ENCODE measurements around the gene ARHGAP15. TPM values are rescaled to one million over a fixed set of nuclear protein-coding genes. Genes with fewer than 3 reads are reported as not detected.

The ARHGAP15 gene
- total RNA-seq, 1 donor from 2014 or later, result 191 TPM

DNA sequence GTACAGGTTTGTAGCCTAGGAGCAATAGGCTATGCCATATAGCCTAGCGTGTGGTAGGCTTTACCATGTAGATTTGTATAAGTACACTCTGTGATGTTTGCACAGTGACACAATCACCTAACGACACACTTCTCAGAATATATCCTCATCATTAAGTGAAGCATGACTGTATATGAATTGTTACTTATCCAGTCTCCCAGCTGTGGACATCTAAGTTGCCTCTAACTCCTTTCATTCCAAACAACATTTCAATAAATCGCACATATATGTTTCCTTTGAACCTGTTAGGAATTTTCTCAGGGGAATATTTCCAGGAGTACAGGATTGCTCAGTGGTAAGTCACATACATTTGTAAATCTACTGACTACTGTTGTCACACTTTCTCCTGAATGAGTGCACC is 90.0 kb downstream of the ARHGAP15 start:
- intact Hi-C loops (cut with micrococcal nuclease), result no loop called here

GRCh38 chr2:143223556-143223955 is 94.3 kb downstream of the ARHGAP15 start:
- intact Hi-C loops (cut with micrococcal nuclease), result loop anchor here (2.0 to 5.0 kb wide), 2 partner anchors 19 to 61 kb away; no protein-coding TSS in a partner anchor

GRCh38 chr2:143225931-143226330 is 96.7 kb downstream of the ARHGAP15 start:
- intact Hi-C loops (cut with micrococcal nuclease), result no loop called here

DNA sequence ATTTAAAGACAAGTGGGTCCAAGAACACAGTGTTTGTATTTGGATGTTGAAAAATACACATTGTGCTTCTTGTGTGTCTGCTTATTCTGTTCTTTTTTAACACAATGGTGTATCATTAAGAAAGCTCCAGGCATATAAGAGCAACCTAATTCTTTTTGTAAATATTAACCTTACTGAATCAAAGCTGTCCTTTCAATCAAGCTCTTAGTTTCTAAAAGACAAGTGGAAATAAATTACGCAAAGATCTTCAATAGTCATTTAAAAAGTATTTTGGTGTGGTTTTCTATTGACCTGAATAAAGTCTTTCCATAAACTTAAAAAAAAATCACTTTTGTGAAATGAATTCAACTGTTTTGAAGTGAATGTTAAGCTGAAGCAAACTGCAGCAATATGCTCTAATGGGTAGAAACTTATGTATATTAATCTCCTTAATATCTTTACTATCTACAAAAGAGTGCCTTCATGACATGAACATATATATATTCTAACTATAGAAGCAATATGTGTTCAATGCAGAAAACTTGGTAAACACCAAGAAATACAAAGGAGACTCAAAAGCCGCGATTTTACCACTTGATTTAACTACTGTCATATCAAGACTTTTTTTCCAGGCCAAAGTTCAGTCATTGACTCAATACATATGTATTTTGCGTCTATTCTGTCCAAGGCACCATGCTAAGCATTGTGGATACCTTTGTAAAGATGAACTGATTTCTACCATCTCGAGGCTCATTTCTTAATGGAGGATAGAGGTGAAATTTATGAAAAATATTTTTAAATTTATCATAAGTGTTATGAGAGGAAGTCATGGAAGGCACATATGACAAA is 97.7 kb downstream of the ARHGAP15 start:
- intact Hi-C loops (cut with micrococcal nuclease), result no loop called here

DNA sequence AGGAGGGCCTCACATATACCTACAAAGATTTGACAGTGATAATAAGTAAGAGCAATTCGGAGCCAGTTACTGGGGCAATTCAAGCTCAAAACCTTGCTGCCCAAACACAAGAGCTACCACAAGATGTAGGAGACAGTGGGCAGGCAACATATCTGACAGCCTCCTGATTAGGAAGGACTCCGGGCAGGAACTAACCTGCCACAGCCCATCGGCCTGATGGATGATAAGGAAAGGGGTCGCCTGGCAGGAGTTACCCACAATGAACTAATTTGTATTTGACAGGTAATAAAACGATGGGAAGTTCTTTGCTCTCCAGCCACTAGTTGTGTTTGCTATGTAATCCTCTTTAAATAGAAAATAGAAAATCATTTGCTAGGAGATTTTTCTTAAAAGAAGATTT is 100.2 kb downstream of the ARHGAP15 start:
- intact Hi-C loops (cut with micrococcal nuclease), result no loop called here

GRCh38 chr2:143229952-143230351 is 100.7 kb downstream of the ARHGAP15 start:
- intact Hi-C loops (cut with micrococcal nuclease), result no loop called here

GRCh38 chr2:143230506-143231253 is 101.5 kb downstream of the ARHGAP15 start:
- intact Hi-C loops (cut with micrococcal nuclease), result no loop called here

GRCh38 chr2:143231254-143231645 is 102.0 kb downstream of the ARHGAP15 start:
- intact Hi-C loops (cut with micrococcal nuclease), result no loop called here

DNA sequence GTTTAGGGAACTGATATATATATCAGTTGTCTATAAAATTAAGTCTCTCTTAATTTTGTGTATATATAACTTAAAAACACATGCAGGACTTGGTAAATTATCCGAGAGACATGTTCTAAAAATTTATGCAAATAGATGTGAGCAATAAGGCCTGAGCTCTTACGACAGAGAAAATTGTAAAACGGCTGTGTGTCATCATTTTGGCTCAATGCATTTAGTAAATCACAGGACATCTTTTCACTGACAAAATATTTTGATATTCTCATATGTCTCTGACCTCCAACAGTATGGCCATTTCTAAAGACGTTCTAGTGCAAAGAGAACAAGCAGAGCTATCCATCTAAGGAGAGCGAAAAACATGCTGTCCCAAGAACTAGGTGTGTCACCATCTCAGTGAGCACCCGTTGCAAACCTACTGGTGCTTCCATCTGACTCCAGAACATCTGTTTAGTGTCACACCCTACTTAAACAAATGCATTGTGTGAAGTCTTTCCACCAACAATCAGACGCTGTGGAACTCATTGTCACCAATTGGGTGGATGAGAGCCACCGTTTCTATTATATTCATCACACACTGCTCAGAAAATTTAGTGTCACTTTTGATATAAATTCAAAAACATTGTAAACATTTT is 108.0 kb downstream of the ARHGAP15 start:
- intact Hi-C loops (cut with micrococcal nuclease), result no loop called here

- intact Hi-C loops (cut with micrococcal nuclease), result no loop called here
These were observed 112.3 kb downstream of the ARHGAP15 start for GRCh38 chr2:143241403-143242088.

- intact Hi-C loops (cut with micrococcal nuclease), result no loop called here
These were observed 117.0 kb downstream of the ARHGAP15 start for GRCh38 chr2:143246246-143246645.

DNA sequence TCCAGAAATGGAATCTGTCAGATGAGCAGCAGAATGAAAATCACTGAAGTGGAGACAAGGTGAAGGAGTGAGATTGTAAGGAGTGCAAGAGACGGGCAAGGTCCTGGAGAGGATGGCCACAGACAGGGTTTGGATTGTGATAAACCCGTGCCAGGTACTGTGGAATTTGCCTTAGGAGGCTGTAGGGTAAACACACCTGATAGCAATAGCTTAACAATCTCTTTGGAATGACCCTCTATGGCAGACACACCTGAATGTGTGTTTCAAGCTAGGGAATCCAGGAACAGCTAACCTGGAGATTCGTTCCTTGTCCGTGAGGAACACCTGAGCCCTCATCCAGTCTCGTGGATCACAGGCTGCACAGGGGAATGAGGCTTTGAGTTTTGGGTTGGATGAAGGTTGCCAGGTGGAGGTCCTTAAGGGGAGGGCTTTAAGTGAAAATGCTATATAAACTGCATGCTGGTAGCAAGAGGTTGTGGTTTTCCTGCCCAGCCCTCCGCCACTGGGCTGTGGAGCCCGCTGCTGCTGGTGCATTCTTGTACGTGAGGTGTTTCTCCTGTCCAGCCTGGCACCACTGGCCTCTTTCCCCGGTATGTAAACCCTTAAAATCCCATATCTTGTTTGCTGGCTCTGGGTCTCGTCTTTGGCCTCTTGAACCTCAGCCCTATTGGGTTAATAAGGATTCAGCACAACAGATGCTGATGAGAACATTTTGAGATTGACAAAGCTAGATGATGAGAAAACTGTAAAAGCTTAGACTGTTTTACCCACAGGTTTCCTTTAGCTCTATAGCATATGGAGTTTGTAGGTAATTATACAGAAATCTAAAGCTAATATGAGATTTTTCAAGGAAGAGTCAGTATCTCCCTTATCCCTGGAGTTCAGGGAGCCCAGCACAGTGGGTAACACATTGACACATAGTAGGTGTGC is 117.9 kb downstream of the ARHGAP15 start:
- intact Hi-C loops (cut with micrococcal nuclease), result no loop called here

- intact Hi-C loops (cut with micrococcal nuclease), result no loop called here
These were observed 119.4 kb downstream of the ARHGAP15 start for GRCh38 chr2:143248631-143249030.

GRCh38 chr2:143251681-143252080 is 122.5 kb downstream of the ARHGAP15 start:
- intact Hi-C loops (cut with micrococcal nuclease), result loop anchor here (10.0 kb wide), 1 partner anchor 933 kb away; no protein-coding TSS in a partner anchor

- intact Hi-C loops (cut with micrococcal nuclease), result loop anchor here (10.0 kb wide), 1 partner anchor 932 kb away; no protein-coding TSS in a partner anchor
These were observed 123.1 kb downstream of the ARHGAP15 start for GRCh38 chr2:143252138-143252907.

DNA sequence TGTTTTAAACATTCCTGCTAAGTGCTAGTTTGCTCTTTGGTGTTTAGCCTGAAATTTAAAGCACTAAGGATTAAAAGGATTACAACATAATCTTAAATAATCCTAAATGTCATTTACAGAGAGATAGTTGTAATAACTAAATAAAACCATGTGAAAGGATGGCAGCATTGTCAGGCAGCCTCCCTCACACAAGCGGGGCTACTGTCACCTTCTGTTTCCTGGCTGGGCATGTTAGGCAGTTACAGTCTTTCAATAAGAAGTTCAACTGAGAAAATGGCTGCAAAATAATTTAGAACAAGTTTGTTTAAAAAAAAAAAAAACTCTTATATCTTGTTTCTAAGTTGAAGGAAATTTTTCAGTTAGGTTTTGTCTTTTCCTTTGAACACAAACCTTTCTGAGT is 124.9 kb downstream of the ARHGAP15 start:
- intact Hi-C loops (cut with micrococcal nuclease), result loop anchor here (2.0 to 10.0 kb wide), 2 partner anchors 15 to 931 kb away; no protein-coding TSS in a partner anchor

DNA sequence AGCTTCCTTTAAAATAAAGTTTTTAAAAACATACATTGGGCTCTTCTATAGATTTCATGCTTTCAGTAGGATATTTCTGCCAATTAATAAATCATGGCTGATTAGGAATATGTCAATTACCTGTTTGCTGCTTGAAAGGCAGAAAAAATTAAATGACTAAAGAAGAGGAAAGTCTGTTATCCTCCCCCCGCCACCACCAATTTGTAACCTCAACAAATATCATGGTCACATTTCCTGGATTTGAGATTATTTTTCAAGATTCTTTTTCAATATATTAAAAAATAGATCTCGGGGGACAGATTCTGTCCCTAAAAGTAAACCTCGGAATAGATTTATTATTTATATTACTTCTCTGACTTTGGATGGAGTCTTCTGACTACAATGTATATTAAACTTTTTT is 125.9 kb downstream of the ARHGAP15 start:
- intact Hi-C loops (cut with micrococcal nuclease), result loop anchor here (2.0 to 10.0 kb wide), 4 partner anchors 16 to 1262 kb away; a partner anchor contains a TSS

DNA sequence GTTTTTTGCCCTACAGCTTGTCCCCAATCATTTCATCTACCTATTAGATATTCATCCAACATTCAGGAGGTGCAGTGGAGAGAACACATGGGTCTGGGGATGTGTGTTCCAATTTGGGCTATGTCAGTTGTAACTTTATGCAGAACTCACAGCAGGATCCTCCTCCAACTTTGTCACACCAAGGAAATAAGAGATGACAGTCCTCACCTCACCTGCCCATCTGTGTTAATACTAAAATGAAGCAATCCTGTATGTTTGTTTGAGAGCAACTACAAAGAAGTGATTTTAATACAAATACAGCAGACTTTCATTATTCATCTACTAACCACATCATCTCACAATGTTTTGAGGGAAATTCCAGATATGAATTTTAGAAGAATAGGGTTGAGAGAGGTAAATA is 126.7 kb downstream of the ARHGAP15 start:
- intact Hi-C loops (cut with micrococcal nuclease), result loop anchor here (2.0 to 10.0 kb wide), 4 partner anchors 17 to 1261 kb away; a partner anchor contains a TSS

Measured in T-helper 2 cell treated with Interferon-gamma antibody and Interleukin-4, amounts not matched to agents 100 ng/mL and 5 ng/mL, for 36 hours (primary cell).